22Rv1 (cell line): ENCODE data around the gene FGR.

Source experiments
- H3K27ac ChIP-seq: fragments of 450-650 bp; 2 replicates; pipeline ENCODE4 v1.5.1; 2017
- CTCF ChIP-seq: fragments of 450-650 bp; IDR thresholded peaks from 2 replicates; pipeline ENCODE4 v1.5.1; 2017; ENCODE audit warnings: mild to moderate bottlenecking
- ZFX ChIP-seq: fragments of 450-650 bp; IDR thresholded peaks from 2 replicates; pipeline ENCODE4 v1.6.1; 2017; ENCODE audit warnings: antibody characterized with exemption, borderline replicate concordance

Gene FGR

GRCh38 chr1:27572679-27573426, 62.1 kb downstream of the FGR start:
- H3K27ac ChIP-seq: no peak overlapping the region
- TF ChIP-seq CTCF (no peak), ZFX (no peak)

- H3K27ac ChIP-seq: no peak overlapping the region
- TF ChIP-seq ZFX (no peak), CTCF (no peak)
These were observed 62.8 kb downstream of the FGR start for GRCh38 chr1:27572019-27572678.

- no peak overlapping the region for H3K27ac ChIP-seq
- TF ChIP-seq ZFX (no peak), CTCF (no peak)
These were observed 63.5 kb downstream of the FGR start for GRCh38 chr1:27571439-27572018.

GRCh38 chr1:27570784-27571183, 64.2 kb downstream of the FGR start:
- H3K27ac ChIP-seq: no peak overlapping the region

GRCh38 chr1:27570356-27570755, 64.6 kb downstream of the FGR start:
- H3K27ac ChIP-seq: no peak overlapping the region
- no peak for TF ChIP-seq ZFX
- TF ChIP-seq CTCF: no peak

More at GRCh38 chr1:27570784-27571183, 64.2 kb downstream of the FGR start:
- TF ChIP-seq CTCF (no peak), ZFX (no peak)

GRCh38 chr1:27569506-27570291, 65.3 kb downstream of the FGR start:
- no peak for TF ChIP-seq CTCF
- no peak for TF ChIP-seq ZFX
- no peak overlapping the region for H3K27ac ChIP-seq
